Measurements from ENCODE around the gene CFAP54.
"Not testable (repeated sequence)": the region's sequence is repeated elsewhere in the genome, so short reads cannot be mapped to it uniquely, and the experiment has no call there.

Gene CFAP54

GRCh38 chr12:96635844-96636243 lies 146.5 kb downstream of the CFAP54 start:
- DNase-seq (ENCODE audit: low read depth) = no peak

GRCh38 chr12:96636895-96637294 lies 147.5 kb downstream of the CFAP54 start:
- no peak for DNase-seq (ENCODE audit: low read depth)

GRCh38 chr12:96648923-96649322 lies 159.5 kb downstream of the CFAP54 start:
- no peak for DNase-seq (ENCODE audit: low read depth)

- DNase-seq (ENCODE audit: low read depth) = no peak
These were observed 163.5 kb downstream of the CFAP54 start for GRCh38 chr12:96652870-96653269.

- no peak for DNase-seq (ENCODE audit: low read depth)
These were observed 168.7 kb downstream of the CFAP54 start for GRCh38 chr12:96658075-96658474.

GRCh38 chr12:96669786-96670185 lies 180.4 kb downstream of the CFAP54 start:
- DNase-seq (ENCODE audit: low read depth) = no peak

GRCh38 chr12:96670334-96670899 lies 181.0 kb downstream of the CFAP54 start:
- no peak for DNase-seq (ENCODE audit: low read depth)

GRCh38 chr12:96675519-96675918 lies 186.1 kb downstream of the CFAP54 start:
- DNase-seq (ENCODE audit: low read depth) = not testable (repeated sequence)

GRCh38 chr12:96677363-96677762 lies 188.0 kb downstream of the CFAP54 start:
- no peak for DNase-seq (ENCODE audit: low read depth)

- no peak for DNase-seq (ENCODE audit: low read depth)
These were observed 198.3 kb downstream of the CFAP54 start for GRCh38 chr12:96687719-96688118.

- DNase-seq (ENCODE audit: low read depth) = no peak
These were observed 209.1 kb downstream of the CFAP54 start for GRCh38 chr12:96698521-96698920.

- DNase-seq (ENCODE audit: low read depth) = no peak
These were observed 209.6 kb downstream of the CFAP54 start for GRCh38 chr12:96698965-96699364.

GRCh38 chr12:96701856-96702255 lies 212.5 kb downstream of the CFAP54 start:
- no peak for DNase-seq (ENCODE audit: low read depth)

- DNase-seq (ENCODE audit: low read depth) = no peak
These were observed 220.9 kb downstream of the CFAP54 start for GRCh38 chr12:96710127-96710745.

GRCh38 chr12:96711364-96711763 lies 222.0 kb downstream of the CFAP54 start:
- DNase-seq (ENCODE audit: low read depth) = no peak

- no peak for DNase-seq (ENCODE audit: low read depth)
These were observed 224.8 kb downstream of the CFAP54 start for GRCh38 chr12:96714199-96714598.

- DNase-seq (ENCODE audit: low read depth) = no peak
These were observed 230.4 kb downstream of the CFAP54 start for GRCh38 chr12:96719660-96720362.

- no peak for DNase-seq (ENCODE audit: low read depth)
These were observed 231.0 kb downstream of the CFAP54 start for GRCh38 chr12:96720363-96720705.

GRCh38 chr12:96729466-96729865 lies 240.1 kb downstream of the CFAP54 start:
- not testable (repeated sequence) for DNase-seq (ENCODE audit: low read depth)

GRCh38 chr12:96729886-96730285 lies 240.5 kb downstream of the CFAP54 start:
- no peak for DNase-seq (ENCODE audit: low read depth)

- DNase-seq (ENCODE audit: low read depth) = no peak
These were observed 254.2 kb downstream of the CFAP54 start for GRCh38 chr12:96743606-96744005.

GRCh38 chr12:96749999-96750398 lies 260.6 kb downstream of the CFAP54 start:
- DNase-seq (ENCODE audit: low read depth) = no peak

- no peak for DNase-seq (ENCODE audit: low read depth)
These were observed 262.2 kb downstream of the CFAP54 start for GRCh38 chr12:96751626-96752025.

GRCh38 chr12:96752211-96752610 lies 262.8 kb downstream of the CFAP54 start:
- DNase-seq (ENCODE audit: low read depth) = no peak
